T-helper 1 cell treated with Interleukin-12 subunit alpha and Interleukin-12 subunit beta and Interleukin-4 antibody, amounts not matched to agents 30 μg/mL and 1 μg/mL, for 36 hours (primary cell): ENCODE measurements around the gene COL21A1.

ENCODE experiments used
- H3K27ac Mint-ChIP-seq: one replicate; pipeline ENCODE4 v1.8.0; 2021; ENCODE audit warnings: mild to moderate bottlenecking, mixed read lengths
- H3K27me3 Mint-ChIP-seq: one replicate; pipeline ENCODE4 v1.8.0; 2021; ENCODE audit warnings: low read depth, mixed read lengths
- H3K36me3 Mint-ChIP-seq: one replicate; pipeline ENCODE4 v1.8.0; 2021; ENCODE audit warnings: low read depth, mixed read lengths
- H3K4me1 Mint-ChIP-seq: one replicate; pipeline ENCODE4 v1.8.0; 2021; ENCODE audit warnings: low read depth, mixed read lengths
- H3K4me3 Mint-ChIP-seq: one replicate; pipeline ENCODE4 v1.8.0; 2021; ENCODE audit warnings: mild to moderate bottlenecking, moderate library complexity, mixed read lengths
- H3K9me3 Mint-ChIP-seq: one replicate; pipeline ENCODE4 v1.8.0; 2021; ENCODE audit warnings: mixed read lengths

The COL21A1 gene

DNA sequence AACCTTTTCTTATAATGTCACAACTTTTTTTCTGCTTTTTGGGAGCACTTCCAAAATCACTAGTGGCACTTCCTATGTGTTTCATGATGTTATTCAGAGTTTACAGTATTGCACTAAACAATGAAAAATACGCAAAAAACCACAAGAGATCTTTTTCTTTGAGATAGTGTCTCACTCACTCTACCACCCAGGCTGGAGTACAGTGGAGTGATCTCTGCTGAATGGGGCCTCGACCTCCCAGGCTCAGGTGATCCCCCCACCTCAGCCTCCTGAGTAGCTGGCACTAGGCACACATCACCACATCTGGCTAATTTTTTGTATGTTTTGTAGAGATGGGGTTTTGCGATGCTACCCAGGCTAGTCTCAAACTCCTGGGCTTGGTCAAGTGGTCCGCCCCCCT is 158.7 kb downstream of the COL21A1 start:
- Mint-ChIP-seq H3K27me3 (no peaks in the 10 kb centered on the region), H3K4me1 (no peaks in the 10 kb centered on the region), H3K36me3 (no peaks in the 10 kb centered on the region), H3K9me3 (no peaks in the 10 kb centered on the region), H3K27ac (no peak overlapping the region), H3K4me3 (no peak overlapping the region)

GRCh38 chr6:56087421-56087820 is 160.0 kb downstream of the COL21A1 start:
- Mint-ChIP-seq H3K9me3 (no peaks in the 10 kb centered on the region), H3K27me3 (no peaks in the 10 kb centered on the region), H3K4me1 (no peaks in the 10 kb centered on the region), H3K36me3 (no peaks in the 10 kb centered on the region), H3K4me3 (no peak overlapping the region), H3K27ac (no peak overlapping the region)

DNA sequence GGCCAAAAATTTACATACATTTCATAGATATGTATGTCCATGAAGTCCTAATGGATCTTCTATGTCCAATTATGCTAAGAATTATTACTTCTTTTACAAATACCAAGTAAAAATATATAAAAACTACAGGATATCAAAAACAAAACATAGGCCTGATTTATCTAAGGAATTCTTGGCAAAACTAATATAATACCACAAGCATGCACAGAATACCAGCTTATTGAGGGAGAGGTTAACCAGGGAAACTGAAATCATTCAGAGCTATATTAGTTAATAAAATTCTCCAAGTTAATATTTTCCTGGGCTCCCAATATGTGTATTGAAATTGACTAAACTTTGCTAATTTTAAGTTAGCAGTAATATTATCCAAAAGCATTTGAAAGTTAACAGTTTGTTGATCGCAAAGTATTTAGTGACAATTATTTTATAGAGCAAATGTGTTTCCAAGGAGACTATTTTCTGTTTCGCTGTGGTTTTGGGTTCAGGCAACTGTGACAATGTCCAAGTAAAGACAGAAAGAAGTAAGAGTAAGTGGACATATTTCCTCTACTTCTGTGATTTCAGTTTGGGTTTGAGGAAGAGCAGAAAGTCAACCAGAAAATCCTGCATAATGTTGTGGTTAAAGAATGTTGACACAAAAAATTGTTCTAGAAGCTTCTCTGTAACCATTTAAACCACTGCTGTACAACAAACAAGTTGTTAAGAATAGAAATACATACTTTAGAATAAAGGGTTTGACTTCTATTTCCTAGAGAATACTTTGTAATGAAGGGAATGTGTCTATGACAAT is 167.4 kb downstream of the COL21A1 start:
- Mint-ChIP-seq H3K9me3 (peaks cover 5% of the 10 kb centered on the region), H3K27ac (no peak overlapping the region), H3K36me3 (no peaks in the 10 kb centered on the region), H3K27me3 (no peaks in the 10 kb centered on the region), H3K4me1 (no peaks in the 10 kb centered on the region), H3K4me3 (no peak overlapping the region)

DNA sequence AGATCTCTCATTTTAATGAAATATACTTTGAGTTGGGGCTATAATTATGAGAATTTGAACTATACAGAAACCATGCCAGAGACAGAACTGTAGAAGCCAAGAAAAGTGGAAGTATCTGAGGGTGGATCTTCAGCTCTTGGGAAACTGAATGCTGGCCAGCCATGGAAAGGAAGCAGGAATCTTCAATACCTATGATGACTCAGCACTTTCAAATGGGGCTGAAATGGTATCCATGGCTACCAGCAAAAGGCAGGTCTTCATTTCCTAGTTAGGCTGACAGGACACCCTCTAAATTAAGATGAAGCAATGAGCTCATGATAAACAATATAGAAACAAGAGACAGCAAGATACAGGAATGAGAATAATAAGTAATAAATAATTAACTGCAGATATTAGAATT is 171.3 kb downstream of the COL21A1 start:
- Mint-ChIP-seq H3K9me3 (peaks cover 5% of the 10 kb centered on the region), H3K36me3 (no peaks in the 10 kb centered on the region), H3K4me1 (no peaks in the 10 kb centered on the region), H3K27me3 (no peaks in the 10 kb centered on the region), H3K27ac (no peak overlapping the region), H3K4me3 (no peak overlapping the region)

- no peaks in the 10 kb centered on the region for H3K27me3 Mint-ChIP-seq
- H3K4me1 Mint-ChIP-seq, result no peaks in the 10 kb centered on the region
- no peaks in the 10 kb centered on the region for H3K36me3 Mint-ChIP-seq
- H3K4me3 Mint-ChIP-seq, result no peak overlapping the region
- H3K27ac Mint-ChIP-seq, result no peak overlapping the region
- H3K9me3 Mint-ChIP-seq, result peaks cover 5% of the 10 kb centered on the region
These were observed 173.6 kb downstream of the COL21A1 start for GRCh38 chr6:56073761-56074160.

DNA sequence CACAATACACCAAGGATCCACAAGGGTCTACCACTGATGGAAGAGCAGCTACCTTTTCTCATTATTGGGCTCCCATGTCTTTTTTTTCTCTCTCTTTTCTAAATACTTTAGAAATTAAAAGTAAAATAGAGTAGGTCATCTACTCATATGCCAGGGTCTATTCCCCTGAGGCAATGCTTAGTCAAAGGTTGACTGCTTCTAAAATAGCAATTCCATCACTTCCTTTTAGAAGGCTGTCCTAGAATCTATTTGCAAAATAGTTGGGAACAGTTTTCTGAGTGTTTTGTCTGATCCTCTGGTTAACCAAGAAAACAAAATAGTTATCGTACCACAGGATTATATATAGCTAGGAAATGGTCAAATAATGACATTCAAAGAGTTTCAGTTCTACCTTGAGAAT is 174.1 kb downstream of the COL21A1 start:
- H3K4me3 Mint-ChIP-seq, result no peak overlapping the region
- H3K27me3 Mint-ChIP-seq, result no peaks in the 10 kb centered on the region

GRCh38 chr6:56072856-56073255 is 174.5 kb downstream of the COL21A1 start:
- Mint-ChIP-seq H3K9me3 (peaks cover 5% of the 10 kb centered on the region), H3K27me3 (no peaks in the 10 kb centered on the region), H3K27ac (no peak overlapping the region), H3K4me3 (no peak overlapping the region), H3K36me3 (no peaks in the 10 kb centered on the region), H3K4me1 (no peaks in the 10 kb centered on the region)

More for the DNA sequence above, 174.1 kb downstream of the COL21A1 start:
- H3K36me3 Mint-ChIP-seq, result no peaks in the 10 kb centered on the region
- H3K9me3 Mint-ChIP-seq, result peaks cover 5% of the 10 kb centered on the region
- no peaks in the 10 kb centered on the region for H3K4me1 Mint-ChIP-seq
- no peak overlapping the region for H3K27ac Mint-ChIP-seq

DNA sequence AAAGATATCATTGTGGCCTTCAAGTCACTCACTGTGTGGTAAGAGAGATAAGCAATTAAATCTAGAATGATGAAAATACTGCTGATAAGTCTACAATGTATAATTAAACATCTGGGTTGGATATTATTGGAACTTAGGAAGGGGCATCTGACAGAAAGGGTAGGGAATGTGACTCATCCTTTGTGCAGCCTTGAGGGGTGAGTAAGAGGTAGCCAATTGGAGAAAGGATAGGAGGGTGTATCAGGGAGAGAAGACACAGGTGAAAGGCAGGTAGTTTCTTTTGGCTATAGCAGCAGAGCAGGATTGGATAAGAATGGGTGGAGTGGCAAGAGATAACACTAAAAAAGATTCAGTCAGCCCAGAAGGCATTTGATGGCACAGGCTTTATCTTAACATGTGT is 182.0 kb downstream of the COL21A1 start:
- H3K27me3 Mint-ChIP-seq, result no peaks in the 10 kb centered on the region
- no peak overlapping the region for H3K27ac Mint-ChIP-seq
- H3K4me3 Mint-ChIP-seq, result no peak overlapping the region
- no peaks in the 10 kb centered on the region for H3K36me3 Mint-ChIP-seq
- H3K4me1 Mint-ChIP-seq, result no peaks in the 10 kb centered on the region
- H3K9me3 Mint-ChIP-seq, result no peaks in the 10 kb centered on the region

GRCh38 chr6:56062836-56063235 is 184.5 kb downstream of the COL21A1 start:
- Mint-ChIP-seq H3K4me1 (no peaks in the 10 kb centered on the region), H3K36me3 (no peaks in the 10 kb centered on the region), H3K4me3 (no peak overlapping the region), H3K9me3 (no peaks in the 10 kb centered on the region), H3K27me3 (no peaks in the 10 kb centered on the region), H3K27ac (no peak overlapping the region)

GRCh38 chr6:56058636-56059035 is 188.7 kb downstream of the COL21A1 start:
- Mint-ChIP-seq H3K36me3 (no peaks in the 10 kb centered on the region), H3K4me1 (no peaks in the 10 kb centered on the region), H3K4me3 (no peak overlapping the region), H3K9me3 (no peaks in the 10 kb centered on the region), H3K27me3 (no peaks in the 10 kb centered on the region), H3K27ac (no peak overlapping the region)

DNA sequence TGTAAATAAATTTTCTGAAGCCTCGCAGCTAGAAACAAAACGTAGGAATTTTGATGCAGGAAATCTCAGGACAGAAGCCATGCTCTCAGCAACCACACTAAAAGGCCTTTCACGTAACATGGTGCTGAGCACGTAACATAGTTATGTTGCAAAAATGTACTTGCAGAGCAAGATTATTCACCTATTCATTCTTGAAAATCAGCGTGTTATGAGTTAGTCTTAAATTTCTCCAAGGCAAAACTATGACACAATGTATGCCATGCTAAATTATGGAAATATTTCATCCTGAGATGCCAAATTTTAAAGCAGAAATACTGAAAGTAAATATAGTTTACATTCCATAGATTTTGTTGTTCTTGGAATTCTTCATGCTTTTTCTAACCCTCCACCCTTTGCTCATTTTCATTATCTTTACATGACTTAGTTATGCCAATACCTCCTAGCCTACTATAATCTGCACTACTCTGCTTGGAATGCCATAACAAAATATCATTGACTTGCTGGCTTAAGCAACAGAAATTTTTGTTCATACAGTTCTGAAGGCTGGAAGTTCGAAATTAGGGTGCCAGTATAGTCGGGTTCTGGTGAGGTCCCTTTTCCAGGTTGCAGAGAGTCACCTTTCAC is 192.2 kb downstream of the COL21A1 start:
- Mint-ChIP-seq H3K36me3 (no peaks in the 10 kb centered on the region), H3K9me3 (no peaks in the 10 kb centered on the region), H3K4me1 (no peaks in the 10 kb centered on the region), H3K27me3 (no peaks in the 10 kb centered on the region), H3K27ac (no peak overlapping the region), H3K4me3 (no peak overlapping the region)

DNA sequence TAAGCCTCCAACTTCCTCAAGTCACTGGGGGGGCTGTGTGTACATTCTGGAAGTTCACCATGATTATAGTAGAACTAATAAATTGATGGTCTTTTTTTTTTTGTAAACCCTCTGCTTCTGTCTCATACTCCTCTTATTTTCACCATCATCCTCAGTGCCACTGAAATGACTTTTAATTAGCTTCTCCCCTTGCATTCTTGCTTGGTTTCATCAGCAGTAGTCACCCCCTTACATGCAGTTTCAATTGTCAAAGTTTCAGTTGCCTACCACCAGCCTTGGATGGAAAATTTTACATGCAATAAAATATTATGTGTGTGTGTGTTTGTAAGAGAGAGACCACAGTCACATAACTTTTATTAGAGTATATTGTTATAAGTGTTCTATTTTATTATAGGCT is 196.2 kb downstream of the COL21A1 start:
- no peaks in the 10 kb centered on the region for H3K4me1 Mint-ChIP-seq

DNA sequence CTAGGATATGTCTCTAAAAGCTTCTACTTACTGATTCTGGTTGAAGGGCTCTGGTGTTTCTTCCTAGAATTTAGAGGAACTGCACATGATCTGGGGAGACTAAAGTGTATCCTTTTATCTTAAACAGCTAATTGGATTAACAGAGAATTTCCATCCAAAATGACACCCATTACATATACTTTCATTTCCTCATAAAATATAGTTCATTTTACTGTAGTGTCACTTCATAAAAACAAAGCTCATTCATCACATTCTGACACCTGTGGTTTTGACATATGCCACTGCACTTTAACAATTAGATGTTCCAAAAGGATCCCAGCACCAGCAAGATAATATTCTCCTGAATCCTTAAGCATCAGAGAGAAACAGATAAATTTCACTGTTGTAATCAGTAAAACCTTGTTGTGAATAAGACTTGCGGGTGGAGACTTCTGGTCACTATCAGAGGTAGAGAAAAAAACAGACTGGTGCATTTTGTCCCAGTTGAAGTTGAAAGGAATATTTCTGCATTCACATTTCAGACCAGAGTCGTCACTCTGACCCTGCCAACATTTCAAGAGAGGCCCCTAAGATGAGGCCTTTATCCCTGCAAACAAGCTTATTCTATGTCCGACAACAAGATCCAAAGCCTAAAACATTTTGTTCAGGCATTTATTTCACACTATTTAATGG is 196.7 kb downstream of the COL21A1 start:
- no peaks in the 10 kb centered on the region for H3K27me3 Mint-ChIP-seq
- no peak overlapping the region for H3K4me3 Mint-ChIP-seq
- H3K4me1 Mint-ChIP-seq, result no peaks in the 10 kb centered on the region
- H3K36me3 Mint-ChIP-seq, result no peaks in the 10 kb centered on the region
- H3K9me3 Mint-ChIP-seq, result no peaks in the 10 kb centered on the region
- no peak overlapping the region for H3K27ac Mint-ChIP-seq

More for the DNA sequence above, 196.2 kb downstream of the COL21A1 start:
- Mint-ChIP-seq H3K9me3 (no peaks in the 10 kb centered on the region), H3K4me3 (no peak overlapping the region), H3K27ac (no peak overlapping the region), H3K36me3 (no peaks in the 10 kb centered on the region), H3K27me3 (no peaks in the 10 kb centered on the region)

- Mint-ChIP-seq H3K27me3 (no peaks in the 10 kb centered on the region), H3K36me3 (no peaks in the 10 kb centered on the region), H3K9me3 (no peaks in the 10 kb centered on the region), H3K4me3 (no peak overlapping the region), H3K27ac (no peak overlapping the region), H3K4me1 (no peaks in the 10 kb centered on the region)
These were observed 198.8 kb downstream of the COL21A1 start for GRCh38 chr6:56048601-56049000.

DNA sequence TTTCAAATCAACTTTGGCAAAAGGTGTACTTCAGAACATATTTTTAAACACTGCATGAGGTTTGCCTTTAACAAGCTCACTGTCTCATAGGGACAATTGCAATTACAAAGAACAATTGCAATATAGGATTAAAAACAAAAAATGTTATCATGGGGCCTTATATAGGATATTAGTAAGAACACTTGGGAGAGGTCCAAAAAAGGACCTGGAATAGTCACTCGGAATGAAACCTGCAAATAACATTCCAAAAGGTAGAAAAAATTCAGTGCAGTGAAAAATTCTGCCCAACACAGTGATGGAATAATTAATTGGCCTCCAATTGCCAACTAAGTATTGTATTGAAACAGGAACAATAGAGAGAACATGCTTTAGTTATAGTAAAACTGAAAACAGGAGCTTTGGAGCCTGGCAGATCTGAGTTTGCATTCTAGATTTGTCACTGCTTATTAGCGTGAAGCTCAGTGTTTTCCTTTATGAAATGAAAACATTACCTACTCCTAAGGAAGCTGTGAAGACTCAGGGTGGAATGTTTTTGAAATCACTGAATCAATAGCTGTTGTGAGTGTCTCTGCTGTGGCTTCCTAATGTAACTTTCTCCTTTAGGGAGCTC is 199.3 kb downstream of the COL21A1 start:
- Mint-ChIP-seq H3K36me3 (no peaks in the 10 kb centered on the region), H3K4me3 (no peak overlapping the region), H3K4me1 (no peaks in the 10 kb centered on the region), H3K27me3 (no peaks in the 10 kb centered on the region), H3K9me3 (no peaks in the 10 kb centered on the region), H3K27ac (no peak overlapping the region)
